OCI-LY7 (cell line): ENCODE data around the gene CREB3. TPM values are rescaled to one million over a fixed set of nuclear protein-coding genes. Genes with fewer than 3 reads are reported as not detected.

Source experiments
- BruUV-seq: library from RNA; stranded (reverse); fragments of 400-500 nt; replicated peaks from 2 replicates; lab custom pipeline; 2021; lab: Mats Ljungman, UMichigan
- CTCF ChIA-PET: fragments of 300-600 bp; sonication (Branson Sonifier 250); formaldehyde crosslinking; loops from one replicate; lab custom pipeline; 2022; ENCODE audit warnings: antibody characterized with exemption; ENCODE audit not compliant: unreplicated experiment; lab: Charles Lee
- POLR2A ChIA-PET: fragments of 300-600 bp; sonication (Branson Sonifier 250); formaldehyde crosslinking; loops from one replicate; lab custom pipeline; 2022; ENCODE audit warnings: antibody characterized with exemption; lab: Charles Lee
- DNase-seq: peaks from one replicate; pipeline ENCODE4 v3.0.0-alpha.2; 2015; ENCODE audit warnings: low spot score
- H2AFZ ChIP-seq: fragments of 200-600 bp; sonication (generic), shearing (Covaris generic); 2 replicates; pipeline ENCODE4 v1.6.1; 2014; ENCODE audit warnings: mild to moderate bottlenecking, antibody characterized with exemption, low read length, moderate library complexity
- H3K27ac ChIP-seq: fragments of 200-600 bp; sonication (generic); 2 replicates; pipeline ENCODE4 v1.5.1; 2014; ENCODE audit warnings: mixed run types, low read depth, mild to moderate bottlenecking, moderate library complexity, low read length, inconsistent platforms; ENCODE audit not compliant: poor library complexity, severe bottlenecking
- H3K36me3 ChIP-seq: fragments of 200-600 bp; sonication (generic); 2 replicates; pipeline ENCODE4 v1.6.1; 2014; ENCODE audit warnings: mild to moderate bottlenecking, antibody characterized with exemption, low read length, moderate library complexity, mixed read lengths; ENCODE audit not compliant: insufficient read depth
- H3K4me1 ChIP-seq: fragments of 200-600 bp; sonication (generic); 2 replicates; pipeline ENCODE4 v1.5.1; 2014; ENCODE audit warnings: mild to moderate bottlenecking, low read length; ENCODE audit not compliant: insufficient read depth, poor library complexity, severe bottlenecking
- H3K4me2 ChIP-seq: fragments of 200-600 bp; sonication (generic); 2 replicates; pipeline ENCODE4 v1.6.1; 2014; ENCODE audit warnings: mild to moderate bottlenecking, low read length
- H3K4me3 ChIP-seq: fragments of 200-600 bp; sonication (generic); 2 replicates; pipeline ENCODE4 v1.5.1; 2014; ENCODE audit warnings: mild to moderate bottlenecking, low read depth, low read length; ENCODE audit not compliant: poor library complexity, severe bottlenecking
- H3K79me2 ChIP-seq: fragments of 200-600 bp; sonication (generic); 2 replicates; pipeline ENCODE4 v1.6.1; 2016; ENCODE audit warnings: low read depth, mild to moderate bottlenecking, low read length, moderate library complexity, mixed read lengths; ENCODE audit not compliant: insufficient read depth
- H3K9me2 ChIP-seq: fragments of 200-600 bp; sonication (generic); 2 replicates; pipeline ENCODE4 v1.6.1; 2016; ENCODE audit warnings: mild to moderate bottlenecking, low read length, mixed read lengths; ENCODE audit not compliant: insufficient read depth
- H3K9me3 ChIP-seq: fragments of 200-600 bp; sonication (generic); 2 replicates; pipeline ENCODE4 v1.6.1; 2014; ENCODE audit warnings: mild to moderate bottlenecking, mixed run types, low read length, mixed read lengths
- H4K20me1 ChIP-seq: fragments of 200-600 bp; sonication (generic); 2 replicates; pipeline ENCODE4 v1.6.1; 2014; ENCODE audit warnings: mild to moderate bottlenecking, antibody characterized with exemption, low read length, moderate library complexity, mixed read lengths; ENCODE audit not compliant: insufficient read depth
- EZH2phosphoT487 ChIP-seq: fragments of 200-600 bp; sonication (generic); IDR thresholded peaks from 2 replicates; pipeline ENCODE4 v1.6.1; 2018; ENCODE audit warnings: low read depth, borderline replicate concordance, mild to moderate bottlenecking, mixed run types, antibody characterized with exemption, low read length, moderate library complexity, mixed read lengths
- intact Hi-C: fragments of 100-400 bp; cut with micrococcal nuclease; formaldehyde crosslinking; loops from one replicate; pipeline ENCODE4 v1.10.0; 2022; ENCODE audit not compliant: unreplicated experiment
- total RNA-seq, 2 experiments: library from RNA; depleted of rRNA in 1 of 2; stranded (reverse); fragments of >200 nt in 1 of 2; shearing (Covaris generic) in 1 of 2; gene quantifications; 2 replicates each; pipeline ENCODE4 v1.2.3, GENCODE V29; 2014 to 2022
- TF ChIP-seq, protein P1 (sequence below): fragments of 200-600 bp; sonication (generic); conservative IDR thresholded peaks from 2 replicates; pipeline ENCODE4 v1.5.1; 2014; ENCODE audit warnings: mild to moderate bottlenecking, antibody characterized with exemption, low read length, moderate library complexity, mixed read lengths

Gene CREB3
- total RNA-seq, 2 experiments from 2014 or later = 18.2 to 23.0 TPM

DNA sequence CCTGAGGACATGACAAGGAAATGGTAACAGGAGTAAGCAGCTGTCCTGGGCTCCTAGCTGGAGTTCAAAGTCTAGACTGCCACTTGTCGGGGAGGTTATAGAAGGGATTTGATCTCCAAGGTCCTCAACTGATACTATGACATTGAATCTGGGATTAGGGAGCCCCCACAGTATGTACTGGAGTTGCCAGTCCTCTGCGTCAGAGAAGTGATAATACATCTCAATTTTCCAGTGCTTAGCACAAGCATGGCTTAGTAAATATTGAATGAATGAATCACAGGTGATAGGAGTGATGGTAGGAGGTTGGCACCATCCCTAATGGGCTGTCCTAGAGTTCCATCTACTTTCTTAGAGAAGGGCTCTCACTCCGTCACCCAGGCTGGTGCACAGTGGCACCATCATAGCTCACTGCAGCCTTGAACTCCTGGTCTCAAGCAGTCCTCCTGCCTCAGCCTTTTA lies 36.5 kb upstream of the CREB3 start:
- Histone ChIP-seq H3K9me2 (no peaks in the 10 kb centered on the region), H3K79me2 (no peaks in the 10 kb centered on the region), H3K36me3 (peaks cover 56% of the 10 kb centered on the region), H2AFZ (no peak overlapping the region), H4K20me1 (no peaks in the 10 kb centered on the region), H3K9me3 (no peaks in the 10 kb centered on the region), H3K4me3 (no peak overlapping the region), H3K4me2 (no peak overlapping the region), H3K4me1 (peaks cover 3% of the 10 kb centered on the region), H3K27ac (no peak overlapping the region)
- TF ChIP-seq EZH2phosphoT487 = no peak
- TF ChIP-seq, protein P1, sequence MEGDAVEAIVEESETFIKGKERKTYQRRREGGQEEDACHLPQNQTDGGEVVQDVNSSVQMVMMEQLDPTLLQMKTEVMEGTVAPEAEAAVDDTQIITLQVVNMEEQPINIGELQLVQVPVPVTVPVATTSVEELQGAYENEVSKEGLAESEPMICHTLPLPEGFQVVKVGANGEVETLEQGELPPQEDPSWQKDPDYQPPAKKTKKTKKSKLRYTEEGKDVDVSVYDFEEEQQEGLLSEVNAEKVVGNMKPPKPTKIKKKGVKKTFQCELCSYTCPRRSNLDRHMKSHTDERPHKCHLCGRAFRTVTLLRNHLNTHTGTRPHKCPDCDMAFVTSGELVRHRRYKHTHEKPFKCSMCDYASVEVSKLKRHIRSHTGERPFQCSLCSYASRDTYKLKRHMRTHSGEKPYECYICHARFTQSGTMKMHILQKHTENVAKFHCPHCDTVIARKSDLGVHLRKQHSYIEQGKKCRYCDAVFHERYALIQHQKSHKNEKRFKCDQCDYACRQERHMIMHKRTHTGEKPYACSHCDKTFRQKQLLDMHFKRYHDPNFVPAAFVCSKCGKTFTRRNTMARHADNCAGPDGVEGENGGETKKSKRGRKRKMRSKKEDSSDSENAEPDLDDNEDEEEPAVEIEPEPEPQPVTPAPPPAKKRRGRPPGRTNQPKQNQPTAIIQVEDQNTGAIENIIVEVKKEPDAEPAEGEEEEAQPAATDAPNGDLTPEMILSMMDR = no peak
- intact Hi-C loops = loop anchor here (2.0 kb wide), 1 partner anchor 37 kb away; the partner anchor contains the start of genes CCDC107 and RMRP
- DNase-seq = no peak
- BruUV-seq = no TSS peak
- POLR2A ChIA-PET = interaction anchor here (1.0 to 1.7 kb wide), 5 partner anchors 13 to 79 kb away, joined by 4 to 5 read pairs (median 4); partner anchors contain the start of gene ARHGEF39
- CTCF ChIA-PET = interaction anchor here (0.5 to 2.1 kb wide), 13 partner anchors 8 to 184 kb away, joined by 3 to 10 read pairs (median 4); partner anchors contain the start of genes ARHGEF39, RGP1 and SIT1

DNA sequence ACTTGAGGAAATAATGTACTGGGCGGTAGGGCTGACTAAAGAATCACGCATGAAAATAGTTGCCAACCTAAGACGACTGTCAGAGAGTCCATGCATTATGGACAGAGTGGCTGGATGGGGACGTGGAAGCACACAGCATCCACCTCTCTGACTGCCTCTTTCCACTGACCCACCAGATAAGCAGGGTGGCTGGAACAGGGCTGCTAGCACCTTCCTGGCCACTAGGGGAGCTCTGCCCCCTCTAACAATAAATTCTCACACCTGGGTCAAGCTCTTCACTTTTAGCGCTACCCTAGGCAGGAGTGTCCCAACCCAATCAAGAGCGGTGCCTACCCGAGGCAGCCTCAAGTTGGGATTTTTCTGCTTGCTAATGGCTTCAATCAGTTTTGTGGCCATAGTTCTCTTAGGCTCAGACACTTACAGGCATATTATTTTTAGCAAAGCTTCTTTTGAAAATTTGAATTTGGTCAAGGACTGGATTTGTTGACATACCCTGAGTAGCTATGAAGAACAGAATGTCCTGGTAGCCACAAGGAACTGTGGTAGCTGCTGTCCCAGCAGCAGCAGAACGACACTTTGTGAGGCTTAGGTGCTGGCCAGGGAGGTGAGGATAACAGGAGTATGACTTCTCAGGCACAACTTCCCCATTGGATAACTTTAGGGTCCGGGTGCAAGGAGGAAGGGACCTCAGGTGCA lies 35.8 kb upstream of the CREB3 start:
- no peaks in the 10 kb centered on the region for H3K9me2 ChIP-seq
- no peak overlapping the region for H3K4me3 ChIP-seq
- DNase-seq = peak; percentile 77
- H4K20me1 ChIP-seq = no peaks in the 10 kb centered on the region
- no peaks in the 10 kb centered on the region for H3K4me1 ChIP-seq
- H3K4me2 ChIP-seq = no peak overlapping the region
- POLR2A ChIA-PET = interaction anchor here (0.8 to 1.7 kb wide), 6 partner anchors 13 to 79 kb away, joined by 3 to 5 read pairs (median 4); partner anchors contain the start of genes ARHGEF39, CCDC107 and RMRP
- no peak for TF ChIP-seq EZH2phosphoT487
- TF ChIP-seq, protein P1 = peak; percentile 97
- no peak overlapping the region for H2AFZ ChIP-seq
- H3K36me3 ChIP-seq = peaks cover 63% of the 10 kb centered on the region
- H3K79me2 ChIP-seq = no peaks in the 10 kb centered on the region
- no peak overlapping the region for H3K27ac ChIP-seq
- CTCF ChIA-PET = interaction anchor here (0.5 to 2.1 kb wide), 15 partner anchors 8 to 184 kb away, joined by 3 to 10 read pairs (median 4); partner anchors contain the start of genes ARHGEF39, RGP1 and SIT1
- intact Hi-C loops = loop anchor here (2.0 kb wide), 1 partner anchor 38 kb away; the partner anchor contains the start of genes CCDC107 and RMRP
- BruUV-seq = no TSS peak
- no peaks in the 10 kb centered on the region for H3K9me3 ChIP-seq
